MM.1S (cell line): ENCODE data around the gene ECE1.
A peak's percentile ranks its signal among the peaks of the same experiment; 100 is the strongest.

Experiments used
- DNase-seq: peaks from one replicate; pipeline ENCODE4 v3.0.0-alpha.2; 2015
- H2AFZ ChIP-seq: fragments of 300-600 bp; sonication (generic); 2 replicates; pipeline ENCODE4 v1.6.0; 2016; ENCODE audit warnings: antibody characterized with exemption, low read length
- H3F3A ChIP-seq: fragments of 300-600 bp; sonication (generic); 2 replicates; pipeline ENCODE4 v1.6.1; 2016; ENCODE audit warnings: mild to moderate bottlenecking, antibody characterized with exemption, low read length, moderate library complexity, mixed read lengths; ENCODE audit not compliant: insufficient read depth
- H3K27ac ChIP-seq: fragments of 300-600 bp; sonication (generic); 2 replicates; pipeline ENCODE4 v1.5.1; 2016; ENCODE audit warnings: mild to moderate bottlenecking, low read length
- H3K27me3 ChIP-seq: fragments of 300-600 bp; sonication (generic); replicated peaks from 2 replicates; pipeline ENCODE4 v1.6.0; 2016; ENCODE audit warnings: low read length; ENCODE audit not compliant: insufficient read depth
- H3K36me3 ChIP-seq: fragments of 300-600 bp; sonication (generic); replicated peaks from 2 replicates; pipeline ENCODE4 v1.6.1; 2016; ENCODE audit warnings: mild to moderate bottlenecking, low read length, mixed read lengths; ENCODE audit not compliant: insufficient read depth
- H3K4me1 ChIP-seq: fragments of 300-600 bp; sonication (generic); 2 replicates; pipeline ENCODE4 v1.6.1; 2016; ENCODE audit warnings: low read length, mixed read lengths
- H3K4me2 ChIP-seq: fragments of 300-600 bp; sonication (generic); 2 replicates; pipeline ENCODE4 v1.6.0; 2016; ENCODE audit warnings: low read depth, low read length
- H3K4me3 ChIP-seq: fragments of 300-600 bp; sonication (generic); 2 replicates; pipeline ENCODE4 v1.5.1; 2016; ENCODE audit warnings: low read length, mixed read lengths
- H3K79me2 ChIP-seq: fragments of 300-600 bp; sonication (generic); 2 replicates; pipeline ENCODE4 v1.6.1; 2016; ENCODE audit warnings: mixed run types, low read length, mixed read lengths
- H3K9ac ChIP-seq: fragments of 300-600 bp; sonication (generic); 2 replicates; pipeline ENCODE4 v1.6.1; 2016; ENCODE audit warnings: low read length, mixed read lengths
- H3K9me2 ChIP-seq: fragments of 300-600 bp; sonication (generic); replicated peaks from 2 replicates; pipeline ENCODE4 v1.6.1; 2016; ENCODE audit warnings: mild to moderate bottlenecking, low read length, mixed read lengths; ENCODE audit not compliant: insufficient read depth
- H3K9me3 ChIP-seq: fragments of 300-600 bp; sonication (generic); replicated peaks from 2 replicates; pipeline ENCODE4 v1.6.1; 2016; ENCODE audit warnings: mild to moderate bottlenecking, low read length, mixed read lengths; ENCODE audit not compliant: insufficient read depth
- H4K20me1 ChIP-seq: fragments of 300-600 bp; sonication (generic); 2 replicates; pipeline ENCODE4 v1.6.1; 2016; ENCODE audit warnings: mild to moderate bottlenecking, low read length, moderate library complexity, mixed read lengths; ENCODE audit not compliant: insufficient read depth
- CTCF ChIP-seq: fragments of 300-600 bp; sonication (generic); IDR thresholded peaks from 2 replicates; pipeline ENCODE4 v1.5.1; 2016; ENCODE audit warnings: antibody characterized with exemption, low read length, mixed read lengths
- EZH2 ChIP-seq: fragments of 300-600 bp; sonication (generic); optimal IDR thresholded peaks from 2 replicates; pipeline ENCODE3; 2017; ENCODE audit warnings: low read depth, mild to moderate bottlenecking, antibody characterized with exemption, low read length, mixed read lengths
- EZH2phosphoT487 ChIP-seq: fragments of 300-600 bp; sonication (generic); IDR thresholded peaks from 2 replicates; pipeline ENCODE4 v1.6.1; 2018; ENCODE audit warnings: antibody characterized with exemption, low read length

ECE1 gene

DNA sequence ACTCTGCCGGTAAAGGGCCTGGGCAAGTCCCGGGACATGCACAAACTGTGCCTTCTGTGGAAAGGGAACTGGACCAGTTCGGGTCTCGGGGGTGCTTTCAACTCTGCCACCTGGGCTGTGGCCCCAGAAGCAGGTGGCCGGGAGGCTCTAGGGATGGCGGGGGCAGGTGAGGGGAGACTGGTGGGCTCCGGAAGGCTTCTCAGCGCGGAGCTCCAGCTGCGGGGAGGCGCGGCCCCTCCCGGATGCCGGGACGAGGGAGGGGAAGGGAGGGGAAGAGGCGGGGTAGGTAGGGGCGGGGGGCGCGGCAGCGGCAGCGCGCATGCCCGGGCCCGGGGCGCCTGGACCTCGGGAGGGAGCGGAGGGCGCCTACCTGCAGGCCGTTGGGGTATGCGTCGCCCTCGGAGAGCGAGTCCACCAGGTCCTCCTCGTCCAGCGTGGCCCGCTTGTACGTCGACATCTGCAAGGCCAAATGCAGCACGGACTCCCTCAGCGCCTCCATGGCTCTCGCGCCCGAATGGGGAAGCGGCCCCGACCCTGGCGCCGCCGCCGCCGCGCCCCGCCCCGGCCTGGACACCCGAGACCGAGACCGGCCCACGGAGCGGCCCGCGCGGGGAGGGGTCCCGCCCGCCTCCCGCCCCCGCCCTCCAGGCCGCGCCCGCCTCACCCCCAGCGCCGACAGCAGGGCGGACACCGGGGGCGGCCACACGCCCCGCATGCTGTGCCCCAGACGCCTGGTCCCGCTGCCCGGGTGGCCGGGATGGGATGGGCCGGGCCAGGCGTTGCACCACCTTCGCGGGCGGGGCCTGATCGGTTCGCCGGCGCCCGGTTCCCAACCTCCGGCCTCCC is at the start of gene ECE1:
Gene ECE1, minus strand, starts transcription at position 764 of the 846 bp plus-strand sequence. Its CDS starts 49 bp downstream, at position 715.
- H3K4me3 ChIP-seq: peak within 1 kb of the TSS; percentile 73
- H2AFZ ChIP-seq: peak within 1 kb of the TSS; percentile 53

DNA sequence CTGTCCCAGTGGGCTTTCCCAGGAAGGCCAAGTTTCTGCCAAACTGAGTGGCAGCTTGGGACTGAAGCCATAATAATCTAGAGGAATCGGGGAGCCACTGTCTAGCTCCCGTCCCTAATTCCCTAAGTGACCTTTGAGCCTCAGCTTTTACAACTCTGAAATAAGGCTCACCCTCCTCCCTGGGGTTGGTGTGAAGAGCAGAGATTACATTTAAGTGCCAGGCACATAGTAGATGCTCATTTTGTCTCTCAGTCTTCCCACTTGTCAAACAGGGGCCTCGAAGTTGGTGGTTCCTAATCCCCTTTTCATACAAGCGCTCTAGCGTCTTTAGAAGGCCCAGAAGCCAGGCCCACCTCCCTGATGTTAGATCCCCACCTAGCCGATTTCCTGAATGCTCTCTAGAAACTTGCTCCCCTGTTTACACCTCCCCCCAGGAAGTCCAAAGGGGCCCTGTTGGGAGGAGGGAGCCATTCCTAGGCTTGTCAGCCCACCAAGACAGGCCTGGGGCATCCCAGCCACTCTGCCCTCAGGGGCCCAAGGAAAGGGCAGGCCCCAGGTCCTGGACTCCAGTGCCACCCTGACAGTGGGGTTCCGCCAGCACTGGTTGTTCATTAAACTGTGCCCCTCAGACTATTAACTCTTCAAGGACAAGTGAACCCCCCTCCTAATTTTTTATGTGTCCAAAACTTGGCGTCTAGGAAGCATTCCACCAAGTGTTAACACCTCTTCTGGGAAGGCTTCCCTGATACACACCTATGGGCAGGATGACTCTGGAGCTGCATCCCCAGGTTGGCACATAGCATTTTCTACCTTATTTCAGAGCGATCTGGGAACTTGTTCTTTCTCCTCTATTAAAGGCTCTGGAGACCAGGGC is 49.3 kb upstream of the ECE1 start:
- no peak overlapping the region for H3K9ac ChIP-seq
- no peak for TF ChIP-seq EZH2phosphoT487
- no peak for TF ChIP-seq EZH2
- no peak for TF ChIP-seq CTCF
- no peaks in the 10 kb centered on the region for H3K36me3 ChIP-seq
- H4K20me1 ChIP-seq: 0 out of 2 replicates have a peak, but pooled peaks cover 10% of the 10 kb centered on the region
- H3K9me3 ChIP-seq: no peaks in the 10 kb centered on the region
- peaks cover 25% of the 10 kb centered on the region for H3K4me1 ChIP-seq
- H3K79me2 ChIP-seq: peaks cover 93% of the 10 kb centered on the region
- no peak overlapping the region for H3K27ac ChIP-seq
- peaks cover 8% of the 10 kb centered on the region for H3F3A ChIP-seq
- no peak overlapping the region for H3K4me2 ChIP-seq
- no peak overlapping the region for H2AFZ ChIP-seq
- H3K27me3 ChIP-seq: no peaks in the 10 kb centered on the region
- DNase-seq: no peak
- no peaks in the 10 kb centered on the region for H3K9me2 ChIP-seq
- no peak overlapping the region for H3K4me3 ChIP-seq

More for the DNA sequence above, at the start of gene ECE1:
- H3K79me2 ChIP-seq: peaks cover 36% of the 10 kb centered on the region
- H3K4me1 ChIP-seq: peaks cover 35% of the 10 kb centered on the region
- H3K4me2 ChIP-seq: peak within 1 kb of the TSS; percentile 91
- peak within 1 kb of the TSS; percentile 84 for H3K27ac ChIP-seq
- no peaks in the 10 kb centered on the region for H4K20me1 ChIP-seq
- peaks cover 38% of the 10 kb centered on the region for H3F3A ChIP-seq
- no peaks in the 10 kb centered on the region for H3K27me3 ChIP-seq
- H3K9me3 ChIP-seq: no peaks in the 10 kb centered on the region
- H3K9me2 ChIP-seq: no peaks in the 10 kb centered on the region
- peak within 1 kb of the TSS; percentile 81 for H3K9ac ChIP-seq
- H3K36me3 ChIP-seq: no peaks in the 10 kb centered on the region
- no peak for TF ChIP-seq EZH2
- no peak for TF ChIP-seq CTCF
- no peak for TF ChIP-seq EZH2phosphoT487
- DNase-seq: peak; percentile 36

GRCh38 chr1:21338573-21339355 is 48.5 kb upstream of the ECE1 start:
- H3F3A ChIP-seq: peaks cover 14% of the 10 kb centered on the region
- TF ChIP-seq CTCF (no peak), EZH2phosphoT487 (no peak), EZH2 (no peak)
- no peak overlapping the region for H2AFZ ChIP-seq
- 0 out of 2 replicates have a peak, but pooled peaks cover 9% of the 10 kb centered on the region for H4K20me1 ChIP-seq
- H3K4me2 ChIP-seq: no peak overlapping the region
- H3K27me3 ChIP-seq: no peaks in the 10 kb centered on the region
- peaks cover 90% of the 10 kb centered on the region for H3K79me2 ChIP-seq
- no peaks in the 10 kb centered on the region for H3K36me3 ChIP-seq
- H3K27ac ChIP-seq: no peak overlapping the region
- DNase-seq: no peak
- H3K9me3 ChIP-seq: no peaks in the 10 kb centered on the region
- no peaks in the 10 kb centered on the region for H3K9me2 ChIP-seq
- H3K4me3 ChIP-seq: no peak overlapping the region
- H3K9ac ChIP-seq: no peak overlapping the region
- peaks cover 22% of the 10 kb centered on the region for H3K4me1 ChIP-seq
